HAP-1 (cell line): Measurements from ENCODE around the gene ATP9B.

Experiments used
- DNase-seq, 2 experiments: peaks; one replicate each; pipeline ENCODE4 v3.0.0-alpha.2; 2016 to 2020; ENCODE audit warnings: low spot score in 2 of 2
- H3K27me3 ChIP-seq: fragments of 250-450 bp; sonication (Bioruptor Pico); 2 replicates; pipeline ENCODE4 v1.5.1; 2020; ENCODE audit warnings: low read depth, mild to moderate bottlenecking, moderate library complexity
- H3K36me3 ChIP-seq: fragments of 250-450 bp; sonication (Bioruptor Pico); replicated peaks from 2 replicates; pipeline ENCODE4 v1.5.1; 2020; ENCODE audit warnings: mild to moderate bottlenecking
- H3K4me1 ChIP-seq: fragments of 250-450 bp; sonication (Bioruptor Pico); 2 replicates; pipeline ENCODE4 v1.5.1; 2020; ENCODE audit warnings: mild to moderate bottlenecking
- H3K4me3 ChIP-seq: fragments of 250-450 bp; sonication (Bioruptor Pico); 2 replicates; pipeline ENCODE4 v1.5.1; 2020; ENCODE audit warnings: mild to moderate bottlenecking, moderate library complexity
- H3K9me3 ChIP-seq: fragments of 250-450 bp; sonication (Bioruptor Pico); 2 replicates; pipeline ENCODE4 v1.5.1; 2020; ENCODE audit warnings: mild to moderate bottlenecking, moderate library complexity
- in situ Hi-C: fragments of 300-500 bp; cut with MboI; formaldehyde crosslinking; loops from 3 replicates; pipeline ENCODE4 v1.14.3; 2020; ENCODE audit warnings: low sequenced_read_pairs, inconsistent platforms, mixed read lengths

Gene ATP9B

DNA sequence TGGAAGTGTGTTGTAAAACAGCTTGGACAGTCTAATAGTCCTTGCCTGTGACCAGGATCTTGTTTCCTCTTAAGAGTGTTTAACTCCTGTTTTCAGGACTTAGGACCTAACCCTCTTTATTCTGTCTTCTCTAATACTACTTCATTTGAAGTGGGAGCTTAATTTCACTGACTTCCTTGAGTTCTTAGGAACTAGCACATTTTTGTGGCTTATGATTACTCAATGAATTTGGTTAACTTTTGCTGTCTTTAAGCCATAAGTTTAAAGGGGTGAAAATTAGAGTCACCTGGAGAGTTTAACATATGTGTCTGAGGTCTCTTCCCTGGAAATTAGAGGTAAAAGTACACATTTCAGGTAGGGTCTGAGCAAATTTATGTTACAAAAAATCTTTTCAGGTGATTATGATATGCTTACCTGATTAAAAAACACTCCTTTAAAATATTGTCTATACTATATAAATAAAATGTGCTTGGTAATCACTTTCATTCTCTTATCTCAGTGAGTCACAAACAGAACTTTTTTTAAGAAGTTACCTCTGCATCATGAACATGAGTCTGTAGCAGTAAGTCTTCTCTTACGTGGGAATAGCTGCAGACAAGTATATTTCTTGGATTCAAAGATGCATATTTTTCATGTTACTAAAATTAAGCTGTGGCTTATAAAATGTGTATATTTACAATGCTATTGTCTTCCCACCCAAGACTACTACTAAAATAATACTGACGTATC lies 52.7 kb downstream of the ATP9B start:
- Histone ChIP-seq H3K4me3 (no peak overlapping the region), H3K9me3 (no peaks in the 10 kb centered on the region), H3K36me3 (no peaks in the 10 kb centered on the region; the same call in 1 of the 2 replicates), H3K4me1 (no peaks in the 10 kb centered on the region), H3K27me3 (no peaks in the 10 kb centered on the region)
- no peak for DNase-seq
- in situ Hi-C loops, result no loop called here

GRCh38 chr18:79123948-79124347 lies 54.8 kb downstream of the ATP9B start:
- H3K4me3 ChIP-seq, result no peak overlapping the region
- H3K9me3 ChIP-seq, result no peaks in the 10 kb centered on the region
- no peaks in the 10 kb centered on the region for H3K4me1 ChIP-seq
- DNase-seq, result no peak
- in situ Hi-C loops, result no loop called here
- no peaks in the 10 kb centered on the region for H3K27me3 ChIP-seq
- H3K36me3 ChIP-seq, result no peaks in the 10 kb centered on the region; the same call in 1 of the 2 replicates

GRCh38 chr18:79129120-79129519 lies 59.9 kb downstream of the ATP9B start:
- H3K4me1 ChIP-seq, result no peaks in the 10 kb centered on the region
- no peak overlapping the region for H3K4me3 ChIP-seq
- no peaks in the 10 kb centered on the region for H3K9me3 ChIP-seq
- no peaks in the 10 kb centered on the region; the same call in 1 of the 2 replicates for H3K36me3 ChIP-seq
- in situ Hi-C loops, result no loop called here
- no peak for DNase-seq
- H3K27me3 ChIP-seq, result no peaks in the 10 kb centered on the region

- H3K4me3 ChIP-seq, result no peak overlapping the region
- no peaks in the 10 kb centered on the region for H3K27me3 ChIP-seq
- no peaks in the 10 kb centered on the region for H3K9me3 ChIP-seq
- DNase-seq, result no peak
- in situ Hi-C loops, result no loop called here
- H3K36me3 ChIP-seq, result no peaks in the 10 kb centered on the region
- no peaks in the 10 kb centered on the region for H3K4me1 ChIP-seq
Measured at GRCh38 chr18:79133724-79134123, 64.5 kb downstream of the ATP9B start.

- Histone ChIP-seq H3K4me1 (no peaks in the 10 kb centered on the region), H3K36me3 (no peaks in the 10 kb centered on the region), H3K9me3 (no peaks in the 10 kb centered on the region), H3K4me3 (no peak overlapping the region), H3K27me3 (no peaks in the 10 kb centered on the region)
- in situ Hi-C loops, result no loop called here
- no peak for DNase-seq
Measured at GRCh38 chr18:79135924-79136323, 66.7 kb downstream of the ATP9B start.

DNA sequence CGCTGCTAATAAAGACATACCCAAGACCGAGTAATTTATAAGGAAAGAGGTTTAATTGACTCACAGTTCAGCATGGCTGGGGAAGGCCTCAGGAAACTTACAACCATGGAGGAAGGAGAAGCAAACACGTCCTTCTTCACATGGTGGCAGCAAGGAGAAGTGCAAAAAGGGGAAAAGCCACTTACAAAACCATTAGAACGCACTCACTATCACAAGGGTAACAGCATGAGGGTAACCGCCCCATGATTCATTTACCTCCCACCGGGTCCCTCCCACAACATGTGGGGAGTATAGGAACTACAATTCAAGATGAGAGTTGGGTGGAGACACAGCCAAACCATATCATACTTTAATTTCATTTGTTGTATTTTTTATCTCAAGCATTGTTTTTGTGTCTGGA lies 67.5 kb downstream of the ATP9B start:
- DNase-seq, result no peak
- Histone ChIP-seq H3K27me3 (no peaks in the 10 kb centered on the region), H3K4me3 (no peak overlapping the region), H3K9me3 (no peaks in the 10 kb centered on the region), H3K4me1 (no peaks in the 10 kb centered on the region), H3K36me3 (no peaks in the 10 kb centered on the region)
- in situ Hi-C loops, result no loop called here

GRCh38 chr18:79139206-79139605 lies 70.0 kb downstream of the ATP9B start:
- in situ Hi-C loops, result no loop called here
- Histone ChIP-seq H3K27me3 (no peaks in the 10 kb centered on the region), H3K4me3 (no peak overlapping the region), H3K36me3 (no peaks in the 10 kb centered on the region), H3K4me1 (no peaks in the 10 kb centered on the region), H3K9me3 (no peaks in the 10 kb centered on the region)
- no peak for DNase-seq

DNA sequence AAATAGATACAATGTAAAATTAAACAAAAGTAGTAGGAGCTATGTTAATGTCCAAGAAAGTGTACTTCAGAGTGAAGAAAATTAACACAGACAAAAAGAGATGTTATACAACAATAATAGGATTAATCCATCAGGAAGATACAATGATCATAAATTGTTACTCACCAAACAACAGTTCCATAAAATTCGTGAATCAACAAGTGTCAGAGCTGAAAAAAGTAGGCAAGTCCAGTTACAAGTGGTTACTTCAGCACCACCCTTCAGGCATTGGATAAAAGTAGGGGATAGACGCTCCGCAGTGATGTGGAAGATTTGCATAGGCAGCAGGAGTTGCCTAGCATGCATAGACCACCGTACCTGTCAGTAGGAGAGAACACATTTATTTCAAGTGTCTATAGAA lies 77.8 kb downstream of the ATP9B start:
- Histone ChIP-seq H3K4me1 (no peaks in the 10 kb centered on the region), H3K9me3 (no peaks in the 10 kb centered on the region), H3K4me3 (no peak overlapping the region), H3K36me3 (no peaks in the 10 kb centered on the region), H3K27me3 (no peaks in the 10 kb centered on the region)
- DNase-seq, result no peak
- in situ Hi-C loops, result no loop called here

DNA sequence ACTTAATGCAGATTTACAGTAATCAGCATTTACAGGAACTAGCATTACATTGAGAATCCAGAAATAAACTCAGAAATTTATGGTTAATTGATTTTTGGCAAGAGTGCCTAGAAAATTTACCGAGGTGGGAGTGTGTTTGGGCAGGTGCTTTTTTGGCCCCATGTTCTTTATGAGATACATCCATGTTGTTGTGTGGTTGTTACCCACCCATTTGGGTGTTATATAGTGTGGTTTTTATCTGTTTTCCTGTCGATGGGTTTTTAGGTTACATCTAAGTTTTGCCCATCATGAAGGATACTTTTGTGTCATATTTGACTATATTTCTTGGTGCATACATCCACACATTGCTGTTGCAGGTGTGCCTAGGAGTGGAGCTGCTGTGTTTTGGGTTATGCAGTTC lies 82.0 kb downstream of the ATP9B start:
- H3K36me3 ChIP-seq, result no peaks in the 10 kb centered on the region
- H3K27me3 ChIP-seq, result no peaks in the 10 kb centered on the region
- DNase-seq, result no peak
- no peaks in the 10 kb centered on the region for H3K4me1 ChIP-seq
- in situ Hi-C loops, result no loop called here
- H3K9me3 ChIP-seq, result no peaks in the 10 kb centered on the region
- H3K4me3 ChIP-seq, result no peak overlapping the region

DNA sequence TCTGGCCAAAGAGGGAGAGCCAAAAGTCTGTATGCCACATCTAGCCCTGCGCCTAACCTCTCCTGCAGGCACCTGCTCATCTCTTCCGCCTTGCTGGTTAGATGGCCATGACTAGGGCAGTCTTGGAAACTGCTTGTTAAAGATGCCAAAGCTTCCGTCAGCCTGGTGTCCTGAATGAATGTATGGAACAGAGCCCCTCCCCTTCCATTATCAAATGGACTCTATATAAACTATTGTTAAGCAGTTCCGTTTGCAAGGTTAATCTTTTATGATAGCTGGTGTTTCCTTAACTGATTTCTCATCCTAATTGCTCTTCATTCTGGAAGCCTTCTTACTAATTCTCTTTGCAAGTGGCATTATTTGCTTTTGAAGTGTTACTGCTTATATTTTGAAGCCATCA lies 87.1 kb downstream of the ATP9B start:
- no peak for DNase-seq
- in situ Hi-C loops, result no loop called here
- Histone ChIP-seq H3K9me3 (no peaks in the 10 kb centered on the region), H3K36me3 (no peaks in the 10 kb centered on the region; the same call in 1 of the 2 replicates), H3K4me1 (no peaks in the 10 kb centered on the region), H3K4me3 (no peak overlapping the region), H3K27me3 (no peaks in the 10 kb centered on the region)

GRCh38 chr18:79164706-79165105 lies 95.5 kb downstream of the ATP9B start:
- Histone ChIP-seq H3K27me3 (no peaks in the 10 kb centered on the region), H3K4me1 (no peaks in the 10 kb centered on the region), H3K36me3 (peaks cover 3% of the 10 kb centered on the region), H3K4me3 (no peak overlapping the region), H3K9me3 (no peaks in the 10 kb centered on the region)
- in situ Hi-C loops, result no loop called here
- DNase-seq, result no peak

GRCh38 chr18:79166702-79167101 lies 97.5 kb downstream of the ATP9B start:
- DNase-seq, result no peak
- no peaks in the 10 kb centered on the region for H3K9me3 ChIP-seq
- H3K36me3 ChIP-seq, result peaks cover 3% of the 10 kb centered on the region; the same call in 1 of the 2 replicates
- H3K4me3 ChIP-seq, result no peak overlapping the region
- H3K27me3 ChIP-seq, result no peaks in the 10 kb centered on the region
- H3K4me1 ChIP-seq, result no peaks in the 10 kb centered on the region
- in situ Hi-C loops, result no loop called here

- H3K4me3 ChIP-seq, result no peak overlapping the region
- no peak for DNase-seq
- no peaks in the 10 kb centered on the region for H3K27me3 ChIP-seq
- peaks cover 3% of the 10 kb centered on the region; the same call in 1 of the 2 replicates for H3K36me3 ChIP-seq
- in situ Hi-C loops, result no loop called here
- H3K4me1 ChIP-seq, result no peaks in the 10 kb centered on the region
- no peaks in the 10 kb centered on the region for H3K9me3 ChIP-seq
Measured at GRCh38 chr18:79167526-79168190, 98.5 kb downstream of the ATP9B start.

DNA sequence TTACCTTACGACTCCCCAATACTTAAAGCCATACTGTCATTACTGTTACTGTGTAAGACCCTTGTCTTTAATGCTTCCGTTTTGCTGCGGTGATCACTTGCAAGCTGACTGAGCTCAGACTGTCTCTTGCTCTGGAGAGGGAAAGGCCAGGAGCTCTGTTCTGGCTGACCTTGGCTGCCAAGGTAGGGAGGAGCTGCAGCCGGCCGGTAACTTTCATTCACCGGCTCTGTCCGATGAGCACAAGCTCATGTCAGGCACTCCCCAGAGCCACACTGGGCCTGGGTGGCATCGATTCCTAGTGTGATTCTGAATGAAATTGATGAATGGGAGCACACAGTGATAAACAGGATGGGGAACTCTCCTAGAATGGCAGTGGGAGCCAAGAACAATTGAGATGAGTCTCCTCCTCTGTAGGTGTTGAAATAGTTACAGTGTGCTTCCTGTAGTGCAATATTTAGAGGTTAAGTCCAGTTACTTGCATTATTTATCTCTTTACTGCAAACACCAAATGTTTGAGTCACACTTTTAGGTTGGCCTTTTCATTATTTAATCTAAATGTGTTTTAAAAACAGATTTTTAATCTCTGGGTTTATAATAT lies 100.9 kb downstream of the ATP9B start:
- no peak for DNase-seq
- in situ Hi-C loops, result no loop called here
- no peaks in the 10 kb centered on the region for H3K9me3 ChIP-seq
- H3K36me3 ChIP-seq, result peaks cover 3% of the 10 kb centered on the region; the same call in 1 of the 2 replicates
- no peaks in the 10 kb centered on the region for H3K27me3 ChIP-seq
- no peak overlapping the region for H3K4me3 ChIP-seq
- H3K4me1 ChIP-seq, result no peaks in the 10 kb centered on the region
